ENCODE results near the gene MCAT. TPM values are rescaled to one million over a fixed set of nuclear protein-coding genes. Genes with fewer than 3 reads are reported as not detected.

The MCAT gene
- total RNA-seq, 2 donors from 2014 or later, result 17.1 to 19.9 TPM

GRCh38 chr22:43128116-43128515, 15.1 kb downstream of the MCAT start:
- no peak for TF ChIP-seq CTCF (conservative IDR thresholded peaks at IDR 0.05)
- Mint-ChIP-seq H3K27me3 (ENCODE audit: insufficient read depth) (no peaks in the 10 kb centered on the region), H3K36me3 (ENCODE audit: low read depth) (peaks cover 7% of the 10 kb centered on the region), H3K4me1 (no peaks in the 10 kb centered on the region), H3K27ac (no peak overlapping the region), H3K9me3 (no peaks in the 10 kb centered on the region), H3K4me3 (no peak overlapping the region)
- no peak overlapping the region for H3K9ac ChIP-seq (ENCODE audit: extremely low read depth, low read length, poor library complexity, severe bottlenecking)
- no peak overlapping the region for H3K4me3 ChIP-seq (ENCODE audit: low read length)
- H3K36me3 ChIP-seq (ENCODE audit: control insufficient read depth, insufficient read depth, low read length), result peaks cover 18% of the 10 kb centered on the region
- no peaks in the 10 kb centered on the region for H3K4me1 ChIP-seq (ENCODE audit: control insufficient read depth, insufficient read depth, low read length)
- no peak overlapping the region for H3K27ac ChIP-seq (ENCODE audit: low read depth, low read length)
- H3K9me3 ChIP-seq (ENCODE audit: control insufficient read depth, low read length), result no peaks in the 10 kb centered on the region
- no peak for DNase-seq
- 94 to 96% methylated on average over 7 to 13 of the region's 13 CpGs for WGBS, 2 experiments (ENCODE audit: insufficient coverage in 1 of 2, insufficient read length in 1 of 2)
- no peaks in the 10 kb centered on the region for H3K27me3 ChIP-seq (ENCODE audit: control insufficient read depth, insufficient read depth, low read length, poor library complexity, severe bottlenecking)

- no peaks in the 10 kb centered on the region for H3K27me3 Mint-ChIP-seq (ENCODE audit: insufficient read depth)
- H3K4me3 Mint-ChIP-seq, result no peak overlapping the region
- Histone ChIP-seq H3K27ac (ENCODE audit: low read depth, low read length) (no peak overlapping the region), H3K36me3 (ENCODE audit: control insufficient read depth, insufficient read depth, low read length) (peaks cover 10% of the 10 kb centered on the region), H3K4me3 (ENCODE audit: low read length) (no peak overlapping the region), H3K9me3 (ENCODE audit: control insufficient read depth, low read length) (no peaks in the 10 kb centered on the region), H3K9ac (ENCODE audit: extremely low read depth, low read length, poor library complexity, severe bottlenecking) (no peak overlapping the region), H3K27me3 (ENCODE audit: control insufficient read depth, insufficient read depth, low read length, poor library complexity, severe bottlenecking) (no peaks in the 10 kb centered on the region), H3K4me1 (ENCODE audit: control insufficient read depth, insufficient read depth, low read length) (no peaks in the 10 kb centered on the region)
- DNase-seq, result no peak
- H3K27ac Mint-ChIP-seq, result no peak overlapping the region
- TF ChIP-seq CTCF (conservative IDR thresholded peaks at IDR 0.05), result no peak
- peaks cover 7% of the 10 kb centered on the region for H3K36me3 Mint-ChIP-seq (ENCODE audit: low read depth)
- no peaks in the 10 kb centered on the region for H3K9me3 Mint-ChIP-seq
- WGBS, 2 experiments (ENCODE audit: insufficient coverage in 1 of 2, insufficient read length in 1 of 2), result 95 to 98% methylated on average over 6 to 17 of the region's 17 CpGs
- no peaks in the 10 kb centered on the region for H3K4me1 Mint-ChIP-seq
These were observed 15.9 kb downstream of the MCAT start for GRCh38 chr22:43127166-43127908.

- WGBS, 2 experiments (ENCODE audit: insufficient coverage in 1 of 2, insufficient read length in 1 of 2), result 78 to 100% methylated on average over 1 to 5 of the region's 5 CpGs
- DNase-seq, result peak; percentile 62
- Mint-ChIP-seq H3K4me1 (no peaks in the 10 kb centered on the region), H3K36me3 (ENCODE audit: low read depth) (peaks cover under 1% of the 10 kb centered on the region), H3K27me3 (ENCODE audit: insufficient read depth) (no peaks in the 10 kb centered on the region), H3K9me3 (no peaks in the 10 kb centered on the region), H3K27ac (no peak overlapping the region), H3K4me3 (no peak overlapping the region)
- Histone ChIP-seq H3K27ac (ENCODE audit: low read depth, low read length) (no peak overlapping the region), H3K4me3 (ENCODE audit: low read length) (no peak overlapping the region), H3K4me1 (ENCODE audit: control insufficient read depth, insufficient read depth, low read length) (no peaks in the 10 kb centered on the region), H3K36me3 (ENCODE audit: control insufficient read depth, insufficient read depth, low read length) (peaks cover 5% of the 10 kb centered on the region), H3K27me3 (ENCODE audit: control insufficient read depth, insufficient read depth, low read length, poor library complexity, severe bottlenecking) (no peaks in the 10 kb centered on the region), H3K9ac (ENCODE audit: extremely low read depth, low read length, poor library complexity, severe bottlenecking) (no peak overlapping the region), H3K9me3 (ENCODE audit: control insufficient read depth, low read length) (no peaks in the 10 kb centered on the region)
- TF ChIP-seq CTCF (conservative IDR thresholded peaks at IDR 0.05), result no peak
These were observed 16.6 kb downstream of the MCAT start for GRCh38 chr22:43126501-43127165.
